Activated CD4-positive, alpha-beta T cell treated with anti-CD3 and anti-CD28 coated beads, Interleukin-2, amount 50 U/mL, for 24 hours (primary cell): Measurements from ENCODE around the gene MCU.
"Not testable (repeated sequence)": the region's sequence is repeated elsewhere in the genome, so short reads cannot be mapped to it uniquely, and the experiment has no call there.

Source experiments
- DNase-seq, 2 donors: peaks; one replicate each; pipeline ENCODE4 v3.0.0-alpha.2; 2020; ENCODE audit warnings: low read depth in 1 of 2, low spot score in 1 of 2

Gene MCU

GRCh38 chr10:72686430-72686829, 5.5 kb upstream of the MCU start:
- not testable (repeated sequence) for DNase-seq

- DNase-seq = no peak
Observed at GRCh38 chr10:72687035-72687434, 4.9 kb upstream of the MCU start.

- DNase-seq = no peak
Observed at GRCh38 chr10:72688208-72688651, 3.7 kb upstream of the MCU start.

GRCh38 chr10:72689660-72690059, 2.3 kb upstream of the MCU start:
- DNase-seq = no peak

GRCh38 chr10:72690071-72690755, 1.7 kb upstream of the MCU start:
- no peak for DNase-seq

GRCh38 chr10:72691470-72691862, 477 bp upstream of the MCU start:
- DNase-seq = no peak

- no peak for DNase-seq
Observed at GRCh38 chr10:72692744-72692993, 726 bp downstream of the MCU start.

- no peak for DNase-seq
Observed at GRCh38 chr10:72692994-72693781, 1.2 kb downstream of the MCU start.

GRCh38 chr10:72694476-72695369, 2.8 kb downstream of the MCU start:
- DNase-seq = no peak

GRCh38 chr10:72695496-72695895, 3.6 kb downstream of the MCU start:
- no peak for DNase-seq

- DNase-seq = no peak
Observed at GRCh38 chr10:72697716-72698115, 5.8 kb downstream of the MCU start.

- DNase-seq = not testable (repeated sequence)
Observed at GRCh38 chr10:72702465-72702864, 10.5 kb downstream of the MCU start.

- DNase-seq = no peak
Observed at GRCh38 chr10:72702868-72703581, 11.1 kb downstream of the MCU start.

GRCh38 chr10:72704117-72704516, 12.2 kb downstream of the MCU start:
- DNase-seq = no peak

GRCh38 chr10:72709041-72709440, 17.1 kb downstream of the MCU start:
- DNase-seq = no peak

GRCh38 chr10:72712136-72712535, 20.2 kb downstream of the MCU start:
- no peak for DNase-seq

GRCh38 chr10:72719941-72720592, 28.1 kb downstream of the MCU start:
- no peak for DNase-seq

GRCh38 chr10:72720814-72721660, 29.1 kb downstream of the MCU start:
- no peak for DNase-seq

- DNase-seq = no peak
Observed at GRCh38 chr10:72727130-72727529, 35.2 kb downstream of the MCU start.

- no peak for DNase-seq
Observed at GRCh38 chr10:72728462-72728861, 36.5 kb downstream of the MCU start.
